Cardiac fibroblast (primary cell): ENCODE results near the gene NRXN3.

ENCODE experiments used
- DNase-seq, 2 donors: peaks; one replicate each; pipeline versions ENCODE4 v3.0.0 to v3.0.0-alpha.2; 2010; ENCODE audit warnings: low read depth in 2 of 2
- H3K4me3 ChIP-seq, 2 donors: replicated peaks in 1 of 2; 1 replicate in 1 of 2; 2 replicates in 1 of 2; pipeline ENCODE4 v1.5.1; 2011; ENCODE audit warnings: low read depth in 2 of 2, low read length in 2 of 2, mild to moderate bottlenecking in 2 of 2, moderate library complexity in 1 of 2
- CTCF ChIP-seq: IDR thresholded peaks from one replicate; pipeline ENCODE4 v1.5.1; 2011; ENCODE audit warnings: low read depth, mild to moderate bottlenecking, low read length, inconsistent platforms

The NRXN3 gene

GRCh38 chr14:79781882-79782281 lies 1611.7 kb downstream of the NRXN3 start:
- no peak for TF ChIP-seq CTCF
- DNase-seq = peak; percentile 1 to 29
- no peak overlapping the region for H3K4me3 ChIP-seq

GRCh38 chr14:79783041-79783440 lies 1612.9 kb downstream of the NRXN3 start:
- DNase-seq = no peak
- no peak overlapping the region for H3K4me3 ChIP-seq
- no peak for TF ChIP-seq CTCF

GRCh38 chr14:79786522-79786921 lies 1616.3 kb downstream of the NRXN3 start:
- TF ChIP-seq CTCF = no peak
- no peak overlapping the region for H3K4me3 ChIP-seq
- DNase-seq = no peak

GRCh38 chr14:79788346-79788745 lies 1618.2 kb downstream of the NRXN3 start:
- TF ChIP-seq CTCF = no peak
- DNase-seq = no peak
- H3K4me3 ChIP-seq = no peak overlapping the region

- no peak for DNase-seq
- no peak overlapping the region for H3K4me3 ChIP-seq
- no peak for TF ChIP-seq CTCF
These were observed 1621.0 kb downstream of the NRXN3 start for GRCh38 chr14:79791055-79791732.

GRCh38 chr14:79802093-79802492 lies 1631.9 kb downstream of the NRXN3 start:
- TF ChIP-seq CTCF = no peak
- H3K4me3 ChIP-seq = no peak overlapping the region
- DNase-seq = no peak

GRCh38 chr14:79805636-79806035 lies 1635.5 kb downstream of the NRXN3 start:
- no peak overlapping the region for H3K4me3 ChIP-seq
- no peak for DNase-seq
- no peak for TF ChIP-seq CTCF
